Endothelial cell of umbilical vein (primary cell): Measurements from ENCODE around the gene PTCH2. TPM values are rescaled to one million over a fixed set of nuclear protein-coding genes. Genes with fewer than 3 reads are reported as not detected.

Experiments
- BruUV-seq: library from RNA; stranded (reverse); fragments of 400-500 nt; replicated peaks from 2 replicates; lab custom pipeline; 2021; lab: Mats Ljungman, UMichigan
- CTCF ChIA-PET: fragments of 300-600, 350-600 bp; sonication (Branson Sonifier 250); formaldehyde crosslinking; loops from one replicate; lab custom pipeline; 2021; ENCODE audit warnings: antibody characterized with exemption, inconsistent platforms; lab: Charles Lee
- POLR2A ChIA-PET: fragments of 300-600, 350-600 bp; sonication (Branson Sonifier 250); formaldehyde crosslinking; loops from one replicate; lab custom pipeline; 2021; ENCODE audit warnings: antibody characterized with exemption, inconsistent platforms; lab: Charles Lee
- DNase-seq: peaks from one replicate; pipeline ENCODE4 v3.0.0-alpha.2; 2011; ENCODE audit warnings: low read depth, low spot score
- FAIRE-seq: peaks from 2 replicates; lab custom pipeline; 2011; peaks lifted over from hg19 to GRCh38; lab: Jason Lieb, UNC
- H2AFZ ChIP-seq: 2 replicates; pipeline ENCODE4 v1.6.0; 2012; ENCODE audit warnings: low read depth, low read length, control low read depth, inconsistent platforms
- H3K27ac ChIP-seq: 2 replicates; pipeline ENCODE4 v1.5.1; 2011; ENCODE audit warnings: low read depth, mild to moderate bottlenecking, control low read depth, low read length, moderate library complexity; ENCODE audit not compliant: insufficient read depth
- H3K27me3 ChIP-seq, 2 experiments: 2 replicates each; pipeline versions ENCODE4 v1.6.0 to v1.6.1; 2011; ENCODE audit warnings: low read length in 2 of 2, mixed read lengths in 1 of 2; ENCODE audit not compliant: control insufficient read depth in 2 of 2, insufficient read depth in 2 of 2
- H3K36me3 ChIP-seq, 2 experiments: 2 replicates in 1 of 2; 3 replicates in 1 of 2; pipeline ENCODE4 v1.5.1; 2011; ENCODE audit warnings: low read length in 2 of 2, mild to moderate bottlenecking in 1 of 2, moderate library complexity in 1 of 2; ENCODE audit not compliant: control insufficient read depth in 2 of 2, insufficient read depth in 2 of 2; ENCODE audit errors: extremely low read depth in 1 of 2
- H3K4me1 ChIP-seq: 3 replicates; pipeline ENCODE4 v1.5.1; 2011; ENCODE audit warnings: mild to moderate bottlenecking, low read length; ENCODE audit not compliant: control insufficient read depth, insufficient read depth; ENCODE audit errors: extremely low read depth
- H3K4me2 ChIP-seq: 2 replicates; pipeline ENCODE4 v1.6.1; 2011; ENCODE audit warnings: low read length, control low read depth, mixed read lengths; ENCODE audit not compliant: insufficient read depth
- H3K4me3 ChIP-seq, 3 experiments: fragments of 200-600 bp in 1 of 3; sonication (generic), shearing (Covaris generic) in 1 of 3; replicated peaks in 1 of 3; 2 replicates each; pipeline ENCODE4 v1.5.1; 2011 to 2016; ENCODE audit warnings: control low read depth in 3 of 3, low read length in 3 of 3, mild to moderate bottlenecking in 2 of 3, inconsistent platforms in 1 of 3, low read depth in 1 of 3, moderate library complexity in 1 of 3; ENCODE audit not compliant: insufficient read depth in 1 of 3
- H3K79me2 ChIP-seq: 2 replicates; pipeline ENCODE4 v1.6.0; 2012; ENCODE audit warnings: low read length, inconsistent platforms; ENCODE audit not compliant: control insufficient read depth, insufficient read depth
- H3K9ac ChIP-seq: replicated peaks from 2 replicates; pipeline ENCODE3; 2011; ENCODE audit warnings: low read length, control low read depth; ENCODE audit not compliant: insufficient read depth; ENCODE audit errors: extremely low read depth
- H3K9me1 ChIP-seq: replicated peaks from 3 replicates; pipeline ENCODE4 v1.6.0; 2011; ENCODE audit warnings: mild to moderate bottlenecking, low read length; ENCODE audit not compliant: control insufficient read depth, insufficient read depth; ENCODE audit errors: extremely low read depth
- H3K9me3 ChIP-seq: replicated peaks from 2 replicates; pipeline ENCODE4 v1.5.1; 2012; ENCODE audit warnings: low read length, inconsistent platforms; ENCODE audit not compliant: control insufficient read depth, insufficient read depth
- H4K20me1 ChIP-seq: replicated peaks from 2 replicates; pipeline ENCODE3; 2011; ENCODE audit warnings: mild to moderate bottlenecking, low read length; ENCODE audit not compliant: control insufficient read depth, insufficient read depth; ENCODE audit errors: extremely low read depth
- EZH2 ChIP-seq: IDR thresholded peaks from 2 replicates; pipeline ENCODE4 v1.6.1; 2012; ENCODE audit warnings: borderline replicate concordance, low read depth, mild to moderate bottlenecking, moderate library complexity, low read length, inconsistent platforms; ENCODE audit not compliant: severe bottlenecking
- FOS ChIP-seq: IDR thresholded peaks from 2 replicates; pipeline ENCODE4 v1.6.1; 2011; ENCODE audit warnings: mild to moderate bottlenecking, low read length, moderate library complexity, borderline replicate concordance; ENCODE audit not compliant: insufficient read depth
- GATA2 ChIP-seq: IDR thresholded peaks from 2 replicates; pipeline ENCODE4 v1.7.0; 2011; ENCODE audit warnings: low read depth, mild to moderate bottlenecking, moderate library complexity, mixed read lengths, low read length; ENCODE audit not compliant: insufficient read length, insufficient read depth
- JUN ChIP-seq: IDR thresholded peaks from 2 replicates; pipeline ENCODE4 v1.6.1; 2011; ENCODE audit warnings: borderline replicate concordance, low read depth; ENCODE audit not compliant: insufficient read length, insufficient read depth
- MAX ChIP-seq: IDR thresholded peaks from 2 replicates; pipeline ENCODE4 v1.6.1; 2011; ENCODE audit not compliant: insufficient read depth, insufficient read length
- MYC ChIP-seq: IDR thresholded peaks from one replicate; pipeline ENCODE4 v1.6.1; 2011; ENCODE audit warnings: mild to moderate bottlenecking, low read depth, low read length
- POLR2A ChIP-seq: IDR thresholded peaks from 2 replicates; pipeline ENCODE4 v1.6.1; 2012; ENCODE audit warnings: low read depth, mild to moderate bottlenecking, control low read depth, low read length
- POLR2AphosphoS5 ChIP-seq: IDR thresholded peaks from 2 replicates; pipeline ENCODE4 v1.6.1; 2012; ENCODE audit warnings: low read depth, mild to moderate bottlenecking, control low read depth, low read length, moderate library complexity; ENCODE audit not compliant: insufficient read depth
- dilution Hi-C: fragments of 300-500 bp; cut with MboI; formaldehyde crosslinking; loops from one replicate; pipeline ENCODE4 v1.15.0; 2019; ENCODE audit warnings: low sequenced_read_pairs; ENCODE audit not compliant: extremely low pct_ligation_motif_present
- intact Hi-C: fragments of 100-400 bp; cut with micrococcal nuclease; formaldehyde crosslinking; loops from one replicate; pipeline ENCODE4 v1.10.0; 2022
- polyA plus RNA-seq, 4 experiments: library from polyadenylated mRNA; depleted of rRNA in 3 of 4; stranded (reverse) in 3 of 4; unstranded in 1 of 4; fragments of >200 nt; gene quantifications; 2 replicates each; pipeline versions ENCODE4 v1.2.1 to v1.2.3, GENCODE V29; 2011 to 2012; ENCODE audit warnings: missing spikeins in 1 of 4
- total RNA-seq: library from RNA; stranded (reverse); gene quantifications from 2 replicates; pipeline ENCODE4 v1.2.3, GENCODE V29; 2021
- TF ChIP-seq, protein P1 (sequence below), 2 donors: IDR thresholded peaks; 1 replicate in 1 of 2; 2 replicates in 1 of 2; pipeline ENCODE4 v1.5.1; 2011; ENCODE audit warnings: low read length in 2 of 2, mild to moderate bottlenecking in 2 of 2, moderate library complexity in 2 of 2, control low read depth in 1 of 2, inconsistent platforms in 1 of 2, low read depth in 1 of 2; ENCODE audit not compliant: insufficient read depth in 1 of 2; ENCODE audit errors: extremely low read depth in 1 of 2

PTCH2 gene
- total and polyA plus RNA-seq, 2 donors (not counting 3 experiments of a cell fraction or from before 2014, with no cell fraction given) = 1.8 TPM

- H3K79me2 ChIP-seq = peaks cover 53% of the 10 kb centered on the region
- intact Hi-C loops (loop anchor here (1.0 to 10.0 kb wide), 3 partner anchors 12 to 877 kb away; partner anchors contain the start of genes GPBP1L1, RNU5D-1 and TMEM69), dilution Hi-C loops (no loop called here)
- no peaks in the 10 kb centered on the region for H3K27me3 ChIP-seq
- peaks cover 4 to 32% of the 10 kb centered on the region in 2 experiments for H3K36me3 ChIP-seq
- no TSS peak for BruUV-seq
- H3K4me2 ChIP-seq = peak overlapping the region; percentile 71
- ChIA-PET POLR2A (interaction anchor here (0.6 to 4.3 kb wide), 6 partner anchors 7 to 203 kb away, joined by 3 to 97 read pairs (median 8); partner anchors contain the start of genes PLK3 and RPS8), CTCF (interaction anchor here (0.7 to 3.0 kb wide), 8 partner anchors 8 to 207 kb away, joined by 3 to 50 read pairs (median 6); partner anchors contain the start of genes HECTD3, PLK3, RNU5D-1 and UROD)
- H2AFZ ChIP-seq = no peak overlapping the region
- peak; percentile 100 for DNase-seq
- peaks cover 71% of the 10 kb centered on the region for H3K4me1 ChIP-seq
- TF ChIP-seq POLR2AphosphoS5 = peak; percentile 98
- peak; percentile 79 for TF ChIP-seq FOS
- TF ChIP-seq MYC = peak; percentile 86
- peak; percentile 92 for TF ChIP-seq MAX
- TF ChIP-seq EZH2 = no peak
- TF ChIP-seq, protein P1, sequence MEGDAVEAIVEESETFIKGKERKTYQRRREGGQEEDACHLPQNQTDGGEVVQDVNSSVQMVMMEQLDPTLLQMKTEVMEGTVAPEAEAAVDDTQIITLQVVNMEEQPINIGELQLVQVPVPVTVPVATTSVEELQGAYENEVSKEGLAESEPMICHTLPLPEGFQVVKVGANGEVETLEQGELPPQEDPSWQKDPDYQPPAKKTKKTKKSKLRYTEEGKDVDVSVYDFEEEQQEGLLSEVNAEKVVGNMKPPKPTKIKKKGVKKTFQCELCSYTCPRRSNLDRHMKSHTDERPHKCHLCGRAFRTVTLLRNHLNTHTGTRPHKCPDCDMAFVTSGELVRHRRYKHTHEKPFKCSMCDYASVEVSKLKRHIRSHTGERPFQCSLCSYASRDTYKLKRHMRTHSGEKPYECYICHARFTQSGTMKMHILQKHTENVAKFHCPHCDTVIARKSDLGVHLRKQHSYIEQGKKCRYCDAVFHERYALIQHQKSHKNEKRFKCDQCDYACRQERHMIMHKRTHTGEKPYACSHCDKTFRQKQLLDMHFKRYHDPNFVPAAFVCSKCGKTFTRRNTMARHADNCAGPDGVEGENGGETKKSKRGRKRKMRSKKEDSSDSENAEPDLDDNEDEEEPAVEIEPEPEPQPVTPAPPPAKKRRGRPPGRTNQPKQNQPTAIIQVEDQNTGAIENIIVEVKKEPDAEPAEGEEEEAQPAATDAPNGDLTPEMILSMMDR (IDR thresholded peaks at IDR 0.05; ENCODE audit: extremely low read depth in 1 of 2, insufficient read depth in 1 of 2, low read depth in 1 of 2, low read length in 2 of 2) = no peak
- TF ChIP-seq GATA2 = peak; percentile 73
- TF ChIP-seq JUN = peak; percentile 68
- peak; percentile 75 for TF ChIP-seq POLR2A
- H3K9ac ChIP-seq = peak overlapping the region; percentile 99
- H3K9me3 ChIP-seq = no peaks in the 10 kb centered on the region
- peak; percentile 100 for FAIRE-seq
- peak overlapping the region; percentile 100 for H3K27ac ChIP-seq
- no peaks in the 10 kb centered on the region for H4K20me1 ChIP-seq
- no peaks in the 10 kb centered on the region for H3K9me1 ChIP-seq
- peak overlapping the region in 2 of 3 experiments; percentile 6 to 25 for H3K4me3 ChIP-seq
These were observed 35.5 kb downstream of the PTCH2 start for GRCh38 chr1:44807364-44808062.
